AG08396 (cell line): ENCODE data around the gene EBP.

ENCODE experiments used
- DNase-seq: peaks from one replicate; pipeline ENCODE4 v3.0.0; 2012; ENCODE audit warnings: low spot score, mixed read lengths

Gene EBP

DNA sequence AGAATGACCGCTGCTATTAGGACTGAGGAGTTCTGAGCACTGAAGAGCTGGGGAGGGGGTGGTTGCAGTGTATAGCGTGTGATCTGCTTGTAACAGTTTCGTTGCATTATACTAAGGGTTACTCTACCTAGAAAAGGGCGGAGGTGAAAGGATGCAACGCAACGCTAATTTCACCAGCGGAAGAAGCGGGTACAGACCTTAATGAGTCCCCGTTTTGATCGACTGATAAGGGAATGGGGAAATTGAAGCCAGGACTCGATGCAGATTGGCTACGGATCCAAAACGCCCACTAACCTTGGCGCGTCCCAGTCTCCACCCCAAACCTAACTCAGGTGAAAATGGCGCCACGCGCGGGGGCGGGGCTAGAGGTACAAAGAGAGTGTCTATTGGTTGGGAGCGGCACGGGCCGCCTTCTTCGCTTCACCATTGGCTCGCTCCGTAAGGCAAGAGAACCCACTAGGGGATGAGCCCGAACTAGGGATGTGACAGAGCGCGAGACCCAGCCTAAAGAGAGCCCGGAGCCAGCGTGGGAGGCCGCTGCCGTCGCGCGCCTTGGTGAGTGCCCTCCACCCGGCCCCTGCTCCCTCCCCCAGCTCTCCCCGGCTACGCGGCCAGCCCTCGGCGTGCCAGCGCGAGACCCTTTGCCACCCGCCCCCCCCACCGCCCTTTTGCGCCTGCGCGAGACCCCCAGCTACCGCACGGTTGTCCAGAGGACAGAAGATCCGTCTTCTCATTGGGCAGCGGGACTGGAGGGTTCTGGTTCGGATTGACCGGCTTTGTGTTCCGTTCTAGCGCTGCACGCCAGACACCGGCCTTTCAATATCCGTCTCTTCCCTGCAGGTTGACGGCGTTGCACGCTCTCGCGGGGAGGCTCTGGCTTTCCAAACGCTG, at the start of gene EBP:
Gene EBP (plus strand): TSS at position 456 of the 891 bp plus-strand sequence. CDS start 1,964 bp downstream, outside the sequence.
- peak; percentile 91 for DNase-seq

DNA sequence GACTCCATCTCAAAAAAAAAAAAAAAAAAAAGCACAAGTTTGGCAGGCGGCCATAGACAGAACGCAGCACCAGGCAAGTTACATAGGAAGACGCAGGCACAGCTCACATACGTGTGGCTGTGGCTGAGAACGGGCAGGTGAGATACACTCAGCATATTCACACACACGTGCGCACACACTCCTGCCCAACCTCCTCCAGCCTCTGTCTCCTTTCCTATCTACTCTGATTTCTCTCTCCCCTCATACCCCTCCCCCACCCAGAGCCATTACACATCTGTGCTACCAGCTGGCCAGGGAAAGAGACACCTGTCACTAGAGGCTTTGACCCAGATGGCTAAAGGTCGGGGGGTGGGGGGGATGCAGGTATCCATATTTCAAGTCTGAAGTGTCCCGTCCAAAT, 49.4 kb upstream of the EBP start:
- no peak for DNase-seq

DNA sequence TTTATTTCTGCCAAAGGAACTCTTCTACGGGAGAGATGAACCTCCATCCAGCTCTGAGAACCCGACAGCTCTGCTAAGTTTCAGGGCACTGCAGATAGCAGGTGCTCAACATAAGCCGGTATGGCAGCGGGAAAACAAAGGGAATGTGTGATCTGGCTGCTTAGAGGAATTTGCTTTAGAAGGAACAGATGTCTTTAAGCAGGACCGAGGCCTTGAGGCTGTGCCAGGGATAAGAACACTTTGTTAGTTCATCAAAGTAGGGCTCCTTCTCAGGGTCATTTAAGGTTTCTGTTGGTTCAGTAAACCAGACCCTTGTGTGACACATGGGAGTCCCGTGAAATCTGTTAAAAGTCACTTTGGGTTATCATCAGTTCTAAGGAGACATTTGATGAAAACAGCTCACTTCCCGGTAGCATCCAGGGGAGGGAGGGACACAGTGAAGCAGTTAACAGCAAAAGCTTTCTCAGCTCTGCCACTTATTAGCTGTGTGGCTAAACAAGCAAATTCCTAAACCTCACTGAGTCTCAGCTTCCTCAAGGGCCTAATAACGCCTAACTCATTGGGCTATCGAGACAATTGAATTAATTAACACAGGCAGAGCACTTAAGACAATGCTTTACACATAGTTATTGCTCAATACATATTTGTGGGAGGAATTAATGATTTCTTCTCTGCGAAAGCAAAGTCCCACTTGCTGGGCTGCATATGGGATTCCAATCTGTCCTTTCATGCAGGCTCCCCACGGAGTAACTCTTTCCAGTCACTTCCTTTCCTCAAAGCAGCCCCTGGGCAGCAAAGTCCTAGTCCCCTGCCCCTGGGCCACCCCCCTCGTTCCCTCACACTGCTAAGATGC, 48.5 kb upstream of the EBP start:
- DNase-seq = no peak

DNA sequence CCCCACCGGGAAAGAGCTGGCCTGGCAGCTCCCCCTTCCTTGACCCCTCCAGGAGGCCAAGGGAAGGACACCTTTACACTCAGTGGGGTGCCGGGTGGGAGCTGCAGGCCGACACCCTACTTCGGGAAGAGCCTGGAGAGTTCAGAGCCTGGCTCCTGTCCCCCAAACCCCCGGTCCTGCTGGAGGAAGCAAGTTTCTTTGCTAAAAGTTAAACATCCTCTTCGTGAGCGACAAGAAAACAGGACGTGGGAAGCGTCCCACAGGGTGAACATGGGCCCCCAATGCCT, 48.0 kb upstream of the EBP start:
- no peak for DNase-seq

DNA sequence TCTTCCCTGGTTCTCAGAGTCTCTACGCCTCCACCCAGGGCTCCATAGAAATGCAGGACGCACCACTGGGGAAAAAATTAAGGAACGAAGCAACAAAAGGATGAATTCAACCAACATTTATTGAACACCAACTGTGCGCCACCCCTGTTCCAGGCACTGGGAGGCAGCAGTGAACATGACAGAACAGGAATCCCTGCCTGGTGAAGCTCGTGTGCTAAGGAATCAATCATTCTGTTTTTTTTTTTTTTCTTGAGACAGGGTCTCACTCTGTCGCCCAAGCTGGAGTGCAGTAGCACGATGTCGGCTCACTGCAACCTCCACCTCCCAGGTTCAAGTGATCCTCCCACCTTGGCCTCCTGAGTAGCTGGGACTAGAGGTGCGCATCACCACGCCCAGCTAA, 47.5 kb upstream of the EBP start:
- no peak for DNase-seq

DNA sequence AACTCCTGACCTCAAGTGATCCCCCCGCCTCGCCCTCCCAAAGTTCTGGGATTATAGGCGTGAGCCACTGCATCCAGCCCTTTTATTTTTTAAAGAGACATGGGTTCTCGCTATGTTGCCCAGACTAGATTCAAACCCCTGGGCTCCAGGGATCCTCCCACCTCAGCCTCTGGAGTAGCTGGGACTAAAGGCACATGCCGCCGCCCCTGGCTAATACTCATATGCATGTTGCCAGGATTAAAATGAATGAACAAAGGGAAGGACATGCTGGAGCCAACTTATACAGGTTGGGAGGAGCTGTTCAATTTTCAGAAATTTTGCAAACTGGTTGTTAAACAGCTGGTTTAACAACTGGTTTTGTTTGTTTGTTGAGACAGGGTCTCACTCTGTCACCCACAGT, 47.0 kb upstream of the EBP start:
- no peak for DNase-seq

DNA sequence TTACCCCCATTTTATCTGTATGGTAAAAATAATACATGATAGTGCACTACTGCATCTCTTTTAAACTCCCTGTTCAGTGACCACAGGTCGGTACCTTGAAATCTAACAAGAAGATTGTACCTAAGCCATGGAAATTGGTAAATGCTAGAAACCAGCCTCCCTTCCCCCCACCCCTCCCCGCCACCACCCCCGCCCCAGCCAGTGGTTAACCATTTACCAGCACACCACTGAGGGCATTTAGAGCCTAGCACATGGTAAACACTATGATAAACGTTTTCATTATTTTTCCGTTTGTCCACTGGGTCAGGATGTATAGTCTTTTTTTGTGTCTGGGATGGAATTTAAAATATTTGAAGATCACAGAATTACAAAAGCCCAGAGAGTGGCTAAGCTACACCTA, 46.3 kb upstream of the EBP start:
- DNase-seq = no peak

DNA sequence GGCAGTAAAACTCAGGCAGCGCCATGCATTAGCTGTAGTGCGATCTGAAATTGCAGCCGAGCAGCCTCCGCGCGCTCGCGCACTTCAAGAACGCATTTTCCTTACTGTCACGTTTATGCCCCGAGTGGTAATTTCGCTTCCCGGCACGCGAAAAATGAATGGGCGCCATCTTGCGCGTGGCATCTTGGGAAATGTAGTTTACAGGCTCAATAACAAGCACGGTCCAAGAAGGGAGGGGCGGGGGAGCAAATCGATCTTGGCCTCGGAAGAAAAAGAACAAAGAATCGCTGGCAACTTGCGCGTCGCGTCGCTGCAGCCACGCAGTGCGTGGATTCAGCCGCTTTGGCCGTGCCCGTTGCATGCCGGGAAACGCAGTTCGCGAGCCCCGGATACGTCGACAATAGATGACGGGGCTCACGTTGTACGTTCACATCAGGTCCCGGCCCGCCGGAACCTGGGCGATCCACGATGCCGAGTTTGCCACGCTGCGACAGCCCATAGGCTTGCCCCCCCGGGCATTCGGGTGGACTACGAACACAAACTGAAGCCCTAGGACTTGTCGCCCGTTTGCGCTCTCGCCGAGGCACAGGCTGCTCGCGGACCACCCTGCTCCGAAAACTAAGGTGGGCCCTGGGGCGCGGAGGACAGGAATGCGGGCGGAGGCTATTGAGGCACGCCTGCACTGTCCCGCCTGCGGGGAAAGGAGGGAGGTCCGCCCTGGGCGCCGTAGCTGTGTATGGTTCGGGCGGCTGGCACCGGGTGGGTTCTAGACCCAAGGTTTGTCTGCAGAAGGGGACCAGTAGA, 45.6 kb upstream of the EBP start, which contains the start of gene FTSJ1:
Gene FTSJ1 (plus strand): TSS at position 426 of the 804 bp plus-strand sequence. CDS start 1,849 bp downstream, outside the sequence.
- peak; percentile 83 for DNase-seq

DNA sequence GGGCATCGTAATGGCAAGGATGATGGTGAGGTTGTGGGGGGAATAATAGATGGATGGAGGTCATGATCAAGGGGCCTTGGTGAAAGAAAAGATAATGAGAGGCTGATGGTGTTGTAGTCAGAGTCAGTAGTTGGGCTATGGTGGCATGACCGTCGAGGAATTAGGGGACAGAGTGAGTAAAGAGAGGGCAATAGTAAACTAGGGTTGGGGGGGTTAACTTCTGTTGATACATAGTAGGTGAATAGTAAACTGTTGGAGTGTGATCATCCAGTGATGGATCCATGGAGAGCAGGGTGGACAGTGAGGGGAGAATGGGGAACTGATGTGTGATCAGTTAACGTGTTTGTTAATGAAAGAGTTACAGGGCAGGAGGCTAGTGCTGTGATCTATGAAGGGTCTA, 44.7 kb upstream of the EBP start:
- no peak for DNase-seq

DNA sequence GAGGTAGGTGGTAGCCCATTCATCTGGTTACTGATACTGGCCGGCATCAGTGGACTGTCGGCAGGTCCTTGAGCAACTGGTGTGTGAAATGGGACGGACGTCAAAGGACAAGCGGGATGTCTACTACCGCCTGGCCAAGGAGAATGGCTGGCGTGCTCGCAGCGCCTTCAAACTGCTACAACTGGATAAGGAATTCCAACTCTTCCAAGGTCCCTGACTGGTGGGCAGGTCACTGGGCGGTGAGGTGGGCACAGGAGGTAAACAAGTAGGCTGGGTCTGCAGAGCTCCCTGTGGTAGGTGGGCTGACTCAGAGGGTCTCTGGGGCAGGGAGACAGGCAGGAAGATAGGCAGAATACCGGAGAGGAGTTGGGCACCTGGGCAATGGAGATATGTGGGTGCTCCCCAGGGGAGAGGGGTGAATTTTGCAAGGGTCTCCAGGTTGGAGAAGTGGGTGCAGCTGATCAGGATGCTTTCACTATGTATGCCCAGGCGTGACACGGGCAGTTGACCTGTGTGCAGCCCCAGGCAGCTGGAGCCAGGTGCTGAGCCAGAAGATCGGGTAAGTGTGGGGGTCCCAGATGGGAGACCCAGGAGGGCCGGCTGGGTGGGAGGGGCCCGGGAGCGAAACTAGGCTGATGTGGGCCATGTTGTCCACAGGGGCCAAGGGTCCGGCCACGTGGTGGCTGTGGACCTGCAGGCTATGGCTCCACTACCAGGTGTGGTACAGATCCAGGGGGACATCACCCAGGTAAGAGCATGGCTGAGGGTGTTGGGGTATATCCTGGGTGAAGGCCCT, 43.5 kb upstream of the EBP start:
- no peak for DNase-seq

DNA sequence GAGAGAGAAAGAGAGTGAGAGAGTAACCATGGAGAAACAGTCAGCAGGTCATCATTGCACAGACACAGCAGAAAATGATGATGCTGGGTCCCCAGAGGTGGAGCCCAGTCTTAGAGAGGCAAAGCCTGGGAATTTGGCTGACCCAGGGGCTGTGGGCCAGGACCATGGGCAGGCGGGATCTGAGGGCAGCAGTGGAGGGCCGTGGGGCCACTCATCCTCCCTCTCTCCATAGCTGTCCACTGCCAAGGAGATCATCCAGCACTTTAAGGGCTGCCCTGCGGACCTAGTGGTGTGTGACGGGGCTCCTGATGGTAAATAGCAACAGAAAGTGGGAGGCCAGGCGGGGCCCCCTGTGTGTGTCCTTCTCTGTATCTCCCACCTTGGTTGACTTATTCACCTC, 42.8 kb upstream of the EBP start:
- DNase-seq = no peak

DNA sequence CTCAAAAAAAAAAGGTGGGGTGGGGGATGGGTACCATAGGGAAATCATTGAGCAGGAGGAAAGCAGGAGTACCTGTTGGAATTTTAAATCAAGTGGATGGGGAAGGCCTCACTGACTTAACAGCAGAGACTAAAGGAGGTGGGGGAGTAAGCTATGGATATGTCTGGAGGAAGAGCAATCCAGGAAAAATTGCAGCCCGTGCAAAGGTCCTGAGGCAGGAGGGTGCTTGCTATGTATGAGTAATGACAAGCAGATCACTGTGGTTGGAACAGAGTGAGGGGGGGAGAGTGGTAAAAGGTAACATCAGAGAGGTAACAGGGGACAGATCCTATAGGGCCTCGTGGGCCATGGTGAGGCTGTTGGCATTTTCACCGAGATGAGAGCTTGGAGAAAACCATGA, 41.5 kb upstream of the EBP start:
- DNase-seq = no peak

DNA sequence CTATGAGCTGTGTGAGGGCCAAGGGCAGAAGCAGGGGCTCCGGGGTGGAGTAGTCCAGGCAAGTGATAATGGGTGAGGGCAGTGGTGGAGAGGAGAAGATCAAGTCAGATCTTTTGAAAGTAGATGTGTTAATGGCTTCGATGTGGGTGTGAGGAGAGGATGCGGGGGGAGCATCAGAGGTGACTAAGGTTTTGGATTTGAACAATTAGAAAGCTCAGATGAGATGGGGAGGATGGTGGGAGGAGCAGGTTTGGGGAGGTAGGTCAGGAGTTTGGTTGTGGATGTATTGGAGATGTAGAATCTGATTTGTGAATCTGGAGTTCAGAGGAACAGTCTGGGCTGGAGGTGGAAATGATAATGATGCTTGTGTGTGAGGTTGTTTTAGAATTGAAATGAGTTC, 41.0 kb upstream of the EBP start:
- DNase-seq = no peak

DNA sequence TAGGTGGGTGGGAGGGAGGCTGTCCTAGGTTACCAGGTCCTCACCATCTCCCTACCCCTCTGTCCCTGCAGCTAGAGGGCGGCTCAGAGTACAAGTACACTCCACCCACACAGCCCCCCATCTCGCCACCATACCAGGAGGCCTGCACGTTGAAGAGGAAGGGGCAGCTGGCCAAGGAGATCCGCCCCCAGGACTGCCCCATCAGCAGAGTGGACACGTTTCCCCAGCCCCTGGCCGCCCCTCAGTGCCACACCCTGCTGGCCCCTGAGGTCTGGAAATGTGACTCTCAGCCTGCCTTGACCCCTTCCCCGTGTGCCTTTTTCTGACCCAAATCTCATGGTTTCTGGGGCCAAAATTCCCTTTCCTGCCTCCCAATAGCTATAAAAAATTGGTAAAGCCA, 39.1 kb upstream of the EBP start:
- DNase-seq = no peak

DNA sequence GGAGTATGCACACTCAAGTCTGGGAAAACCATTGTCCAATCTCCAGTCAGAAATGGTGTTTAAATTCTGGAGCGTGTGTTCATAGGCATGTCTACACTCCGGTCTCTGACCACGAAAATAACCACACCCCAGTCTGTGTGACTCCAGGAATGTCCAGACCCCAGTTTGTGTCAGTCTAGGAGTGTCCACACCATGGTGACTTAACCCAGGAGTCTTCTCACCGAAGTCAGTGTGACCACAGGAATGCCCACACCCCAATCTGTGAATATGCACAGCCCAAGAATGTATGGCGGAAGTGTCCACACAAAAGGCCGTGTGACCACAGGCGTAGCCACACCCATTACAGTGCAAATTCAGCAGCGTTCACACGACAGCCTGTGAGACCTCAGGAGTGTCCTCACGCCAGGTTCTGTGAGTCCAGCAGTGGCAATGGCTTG, 34.2 kb upstream of the EBP start:
- peak; percentile 54 for DNase-seq

DNA sequence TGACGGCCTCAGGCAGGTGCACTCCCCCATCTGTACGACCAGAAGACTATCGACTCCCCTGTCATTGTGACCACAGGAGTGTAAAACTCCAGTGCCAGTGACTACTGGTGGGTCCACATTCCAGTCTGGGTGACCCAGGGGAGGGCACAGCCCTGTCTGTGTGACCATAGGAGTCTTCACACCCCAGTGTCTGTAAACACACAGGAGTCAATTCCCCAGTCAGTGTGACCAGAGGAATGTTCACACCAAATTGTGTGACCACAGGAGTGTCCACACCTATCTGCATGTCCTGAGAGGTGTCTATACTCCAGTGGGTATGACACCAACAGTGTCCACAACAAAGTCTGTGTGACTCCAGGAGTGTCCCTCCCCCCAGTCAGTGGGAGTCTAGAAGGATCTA, 33.6 kb upstream of the EBP start:
- DNase-seq = no peak

DNA sequence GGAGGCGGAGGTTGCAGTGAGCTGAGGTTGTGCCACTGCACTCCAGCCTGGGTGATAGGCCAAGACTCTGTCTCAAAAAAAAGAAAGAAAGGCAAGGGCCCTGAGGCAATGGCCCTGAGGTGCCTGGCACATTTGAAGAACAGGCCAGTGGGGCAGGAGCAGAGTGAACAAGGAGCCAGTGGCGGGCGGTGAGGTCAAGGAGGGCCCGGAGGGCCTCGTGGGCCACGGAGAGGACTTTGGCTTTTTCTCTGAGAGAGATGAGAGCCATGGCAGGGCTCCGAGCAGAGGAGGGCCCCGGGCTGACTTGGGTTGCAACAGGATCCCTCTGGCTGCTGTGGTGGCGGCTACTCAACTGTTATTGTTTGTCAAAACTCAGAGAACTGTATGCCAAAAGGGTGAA, 32.3 kb upstream of the EBP start:
- DNase-seq = no peak

DNA sequence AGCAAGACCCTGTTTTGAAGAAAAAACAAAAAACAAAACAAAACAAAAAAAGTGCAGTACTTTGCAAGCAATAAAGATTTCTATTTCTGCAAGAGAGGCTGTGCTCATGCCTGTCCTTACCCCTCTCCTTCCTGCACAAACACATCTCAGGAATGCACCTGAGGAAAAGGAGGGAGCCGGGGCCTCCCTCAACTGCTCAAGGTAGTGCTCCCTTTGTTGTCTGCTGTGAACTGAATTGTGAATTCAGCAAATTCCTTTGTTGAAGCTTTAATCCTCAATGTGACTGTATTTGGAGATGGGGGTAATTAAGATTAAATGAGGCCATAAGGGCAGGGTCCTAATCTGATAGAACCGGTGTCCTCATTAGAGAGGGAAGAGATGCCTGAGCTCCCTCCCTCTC, 31.7 kb upstream of the EBP start:
- no peak for DNase-seq

DNA sequence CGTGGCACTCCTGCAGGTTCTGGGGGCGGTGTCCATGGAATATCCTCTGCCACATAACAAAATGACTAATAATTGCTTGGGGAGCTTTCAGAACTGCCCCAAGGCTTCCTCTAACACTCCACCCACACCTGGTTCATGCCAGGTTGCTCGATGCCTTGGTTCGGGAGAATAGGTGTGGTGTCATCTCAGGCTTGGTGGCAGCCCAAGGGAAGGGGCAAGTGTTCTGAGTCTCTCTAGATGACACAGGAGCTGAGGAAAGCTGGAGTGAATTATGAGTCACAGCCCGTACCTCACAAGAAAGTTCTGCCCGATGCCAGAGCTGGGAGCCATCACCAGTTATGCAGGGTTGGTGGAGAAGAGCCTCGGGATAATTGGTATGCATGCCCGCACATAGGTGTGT, 30.9 kb upstream of the EBP start:
- no peak for DNase-seq

DNA sequence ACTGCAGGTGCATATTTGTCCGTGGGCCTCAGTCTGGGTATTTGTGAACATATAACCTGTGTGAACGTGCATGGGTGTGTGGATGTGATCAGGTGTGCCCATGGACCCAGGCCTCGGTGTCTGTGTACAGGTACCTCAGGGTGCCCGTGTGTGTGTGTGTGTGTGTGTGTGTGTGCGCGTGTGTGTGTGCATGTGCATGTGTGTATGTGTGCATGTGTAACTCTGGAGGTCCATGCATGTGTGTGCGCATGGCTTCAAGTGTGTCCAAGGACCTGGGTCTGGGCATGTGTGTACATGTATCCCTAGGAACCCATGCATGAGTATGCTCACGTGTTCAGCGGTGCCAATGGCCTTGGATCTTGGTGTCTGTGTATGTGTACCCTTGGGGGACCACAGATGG, 29.8 kb upstream of the EBP start:
- no peak for DNase-seq

DNA sequence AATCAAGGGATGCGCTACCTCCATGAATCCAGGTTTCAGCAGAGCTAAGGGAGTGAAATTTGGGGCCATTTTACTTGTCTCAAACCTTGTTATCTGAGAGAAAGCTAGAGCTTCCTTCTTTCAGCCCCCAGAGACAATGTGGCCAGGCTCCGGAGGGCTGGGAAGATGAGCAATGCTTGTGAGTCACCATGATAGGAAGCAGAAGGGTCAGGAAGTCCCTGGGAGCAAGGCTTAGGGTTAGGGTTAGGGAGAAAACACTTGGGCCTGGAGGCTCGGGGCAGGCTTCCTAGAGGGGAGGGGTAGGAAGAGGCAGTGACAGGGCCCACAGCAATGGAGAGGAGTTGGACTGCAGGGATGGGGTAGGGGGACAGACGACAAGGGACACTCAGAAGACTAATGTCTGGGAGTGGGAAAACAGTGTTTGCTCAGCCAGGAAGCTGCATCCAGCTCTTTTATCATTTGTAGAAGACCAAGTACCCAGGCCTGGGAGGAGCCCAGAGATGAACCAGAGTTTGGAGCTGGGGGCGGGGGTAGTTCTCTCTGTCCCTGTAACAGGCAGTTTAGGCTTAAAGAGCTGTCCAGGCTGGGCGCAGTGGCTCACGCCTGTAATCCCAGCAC, 29.2 kb upstream of the EBP start:
- DNase-seq = no peak
